Measurements from ENCODE around the gene MIOX. TPM values are rescaled to one million over a fixed set of nuclear protein-coding genes. Genes with fewer than 3 reads are reported as not detected.

MIOX gene
- total and polyA plus RNA-seq, 4 donors = 0.18 TPM; not detected in 3

DNA sequence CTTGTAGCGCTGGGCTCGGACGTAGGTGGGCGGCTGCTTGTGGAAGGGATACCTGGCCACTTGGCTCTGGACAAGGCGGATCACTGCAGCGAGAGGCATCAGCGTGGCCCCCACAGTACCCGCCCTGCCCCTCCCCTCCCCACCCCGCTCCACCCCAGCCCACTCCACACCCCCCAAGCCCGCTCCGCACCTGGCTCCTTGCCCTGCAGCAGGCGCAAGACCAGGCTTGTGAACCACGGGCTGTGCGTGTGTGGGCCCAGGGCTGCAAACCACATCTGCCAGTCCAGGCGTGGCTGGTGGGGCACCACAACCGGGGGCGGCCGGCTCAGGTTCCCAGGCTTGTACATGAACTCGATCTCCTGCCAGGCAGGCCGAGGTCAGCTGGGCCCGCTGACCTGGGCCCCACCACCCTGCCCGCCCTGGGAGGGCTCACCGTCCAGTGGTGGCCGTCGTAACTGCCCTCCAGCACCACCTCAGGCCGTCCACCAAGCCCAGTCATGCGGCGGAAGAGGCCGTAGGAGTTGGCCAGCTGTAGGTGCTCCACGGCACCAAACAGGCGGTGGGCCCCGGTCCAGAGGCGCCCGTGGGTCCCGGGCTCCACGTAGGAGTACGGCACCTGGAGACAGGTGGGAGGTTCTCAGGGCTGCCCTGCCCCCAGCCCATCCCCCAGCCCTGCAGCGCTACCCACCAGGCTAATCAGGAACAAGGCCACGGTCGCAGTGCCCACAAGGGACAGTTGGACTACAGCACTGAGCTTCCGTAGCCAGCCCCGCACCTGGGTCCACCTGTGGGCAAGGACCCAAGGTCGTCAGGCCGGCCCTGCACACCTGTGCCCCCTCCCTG, 17.9 kb downstream of the MIOX start:
- 93% methylated on average over 30 of the region's 44 CpGs for WGBS (ENCODE audit: insufficient coverage)

GRCh38 chr22:50505276-50505775, 18.7 kb downstream of the MIOX start:
- Histone ChIP-seq H3K4me1 (ENCODE audit: control insufficient read depth, insufficient read depth, low read length) (peaks cover 26% of the 10 kb centered on the region), H3K27me3 (ENCODE audit: control insufficient read depth, insufficient read depth, low read length) (no peaks in the 10 kb centered on the region), H3K36me3 (ENCODE audit: control insufficient read depth, insufficient read depth, low read length) (peaks cover 51% of the 10 kb centered on the region), H3K27ac (ENCODE audit: low read depth, low read length) (no peak overlapping the region), H3K4me3 (ENCODE audit: low read depth, low read length) (no peak overlapping the region), H3K9me3 (ENCODE audit: control insufficient read depth, insufficient read depth, low read length) (no peaks in the 10 kb centered on the region)
- no peak for DNase-seq (ENCODE audit: low read depth in 4 of 6, low spot score in 6 of 6)
- WGBS (ENCODE audit: insufficient coverage) = 95% methylated on average over 14 of the region's 14 CpGs

More for the DNA sequence above, 17.9 kb downstream of the MIOX start:
- no peak overlapping the region for H3K4me3 ChIP-seq (ENCODE audit: low read depth, low read length)
- H3K27ac ChIP-seq (ENCODE audit: low read depth, low read length) = no peak overlapping the region
- H3K36me3 ChIP-seq (ENCODE audit: control insufficient read depth, insufficient read depth, low read length) = peaks cover 51% of the 10 kb centered on the region
- H3K4me1 ChIP-seq (ENCODE audit: control insufficient read depth, insufficient read depth, low read length) = peaks cover 26% of the 10 kb centered on the region
- DNase-seq (ENCODE audit: low read depth in 4 of 6, low spot score in 6 of 6) = no peak
- no peaks in the 10 kb centered on the region for H3K9me3 ChIP-seq (ENCODE audit: control insufficient read depth, insufficient read depth, low read length)
- H3K27me3 ChIP-seq (ENCODE audit: control insufficient read depth, insufficient read depth, low read length) = no peaks in the 10 kb centered on the region

- no peak for DNase-seq (ENCODE audit: low read depth in 4 of 6, low spot score in 6 of 6)
- WGBS (ENCODE audit: insufficient coverage) = 91% methylated on average over 40 of the region's 41 CpGs
- Histone ChIP-seq H3K27me3 (ENCODE audit: control insufficient read depth, insufficient read depth, low read length) (no peaks in the 10 kb centered on the region), H3K27ac (ENCODE audit: low read depth, low read length) (no peak overlapping the region), H3K9me3 (ENCODE audit: control insufficient read depth, insufficient read depth, low read length) (no peaks in the 10 kb centered on the region), H3K4me1 (ENCODE audit: control insufficient read depth, insufficient read depth, low read length) (peaks cover 26% of the 10 kb centered on the region), H3K4me3 (ENCODE audit: low read depth, low read length) (no peak overlapping the region), H3K36me3 (ENCODE audit: control insufficient read depth, insufficient read depth, low read length) (peaks cover 54% of the 10 kb centered on the region)
Observed at GRCh38 chr22:50505776-50506610, 19.3 kb downstream of the MIOX start.

DNA sequence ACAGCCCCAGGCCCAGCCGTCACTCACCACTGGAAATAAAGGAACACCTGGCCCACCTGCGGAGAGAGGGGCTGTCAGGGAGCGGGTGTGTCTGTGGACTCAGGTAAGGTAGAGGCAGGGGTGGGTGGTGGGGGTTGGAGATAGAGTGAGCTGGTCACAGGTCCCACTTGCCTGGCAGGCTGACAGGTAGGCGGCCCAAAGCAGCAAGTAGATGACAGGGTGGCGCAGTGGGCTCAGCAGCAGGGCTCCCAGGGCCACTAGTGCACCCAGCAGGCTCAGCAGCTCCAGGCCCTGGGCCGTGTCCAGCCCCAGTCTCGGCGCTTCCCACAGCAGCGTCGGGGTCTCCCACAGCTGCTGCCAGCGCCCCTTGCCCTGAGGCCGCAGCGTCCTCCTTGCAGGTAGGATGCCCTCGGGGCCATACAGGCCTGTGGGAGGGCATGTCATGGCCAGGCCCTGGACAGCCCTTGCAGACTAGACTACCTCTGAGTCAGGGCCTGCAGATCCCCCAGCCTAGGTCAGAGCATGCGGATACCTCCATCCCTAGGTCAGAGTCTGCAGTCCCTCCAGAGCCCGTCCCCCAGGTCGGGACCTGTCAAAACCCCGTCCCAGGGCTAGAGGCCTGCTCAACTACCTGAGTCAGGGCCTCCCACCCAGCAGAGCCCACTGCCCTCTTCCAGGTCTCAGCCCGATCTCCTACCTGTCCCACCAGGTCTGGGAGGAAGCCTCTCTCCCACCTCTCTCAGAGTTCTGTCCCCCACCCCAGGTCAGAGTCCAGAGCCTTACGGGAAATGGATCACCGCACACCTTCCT, 20.2 kb downstream of the MIOX start:
- H3K4me3 ChIP-seq (ENCODE audit: low read depth, low read length) = peak overlapping the region; percentile 92
- DNase-seq (ENCODE audit: low read depth in 4 of 6, low spot score in 6 of 6) = peak in 1 of 6 donors; percentile 30
- no peaks in the 10 kb centered on the region for H3K27me3 ChIP-seq (ENCODE audit: control insufficient read depth, insufficient read depth, low read length)
- H3K4me1 ChIP-seq (ENCODE audit: control insufficient read depth, insufficient read depth, low read length) = peaks cover 26% of the 10 kb centered on the region
- WGBS (ENCODE audit: insufficient coverage) = 35% methylated on average over 20 of the region's 21 CpGs
- H3K36me3 ChIP-seq (ENCODE audit: control insufficient read depth, insufficient read depth, low read length) = peaks cover 59% of the 10 kb centered on the region
- no peaks in the 10 kb centered on the region for H3K9me3 ChIP-seq (ENCODE audit: control insufficient read depth, insufficient read depth, low read length)
- H3K27ac ChIP-seq (ENCODE audit: low read depth, low read length) = peak overlapping the region; percentile 76

GRCh38 chr22:50507421-50507990, 20.8 kb downstream of the MIOX start, which contains the start of gene LMF2:
Gene LMF2 (minus strand): TSS chr22:50507702. CDS start chr22:50507675, 27 bp downstream.
- Histone ChIP-seq H3K27me3 (ENCODE audit: control insufficient read depth, insufficient read depth, low read length) (no peaks in the 10 kb centered on the region), H3K36me3 (ENCODE audit: control insufficient read depth, insufficient read depth, low read length) (peaks cover 58% of the 10 kb centered on the region), H3K9me3 (ENCODE audit: control insufficient read depth, insufficient read depth, low read length) (no peaks in the 10 kb centered on the region), H3K4me1 (ENCODE audit: control insufficient read depth, insufficient read depth, low read length) (peaks cover 22% of the 10 kb centered on the region), H3K4me3 (ENCODE audit: low read depth, low read length) (peak within 1 kb of the TSS; percentile 92), H3K27ac (ENCODE audit: low read depth, low read length) (peak within 1 kb of the TSS; percentile 87)
- WGBS (ENCODE audit: insufficient coverage) = 0% methylated on average over 36 of the region's 62 CpGs
- DNase-seq (ENCODE audit: low read depth in 4 of 6, low spot score in 6 of 6) = no peak

GRCh38 chr22:50507991-50508884, 21.6 kb downstream of the MIOX start, which contains the start of gene NCAPH2:
Gene NCAPH2 (plus strand): TSS chr22:50508224. CDS start chr22:50508338, 114 bp downstream.
- Histone ChIP-seq H3K4me1 (ENCODE audit: control insufficient read depth, insufficient read depth, low read length) (peaks cover 16% of the 10 kb centered on the region), H3K27ac (ENCODE audit: low read depth, low read length) (peak within 1 kb of the TSS; percentile 87), H3K4me3 (ENCODE audit: low read depth, low read length) (peak within 1 kb of the TSS; percentile 92), H3K36me3 (ENCODE audit: control insufficient read depth, insufficient read depth, low read length) (peaks cover 55% of the 10 kb centered on the region), H3K27me3 (ENCODE audit: control insufficient read depth, insufficient read depth, low read length) (no peaks in the 10 kb centered on the region), H3K9me3 (ENCODE audit: control insufficient read depth, insufficient read depth, low read length) (no peaks in the 10 kb centered on the region)
- under 1% methylated on average over 61 of the region's 76 CpGs for whole genome bisulfite sequencing (ENCODE audit: insufficient coverage)
- DNase-seq (ENCODE audit: low read depth in 4 of 6, low spot score in 6 of 6) = peak; percentile 90 to 99 (median 97)

GRCh38 chr22:50508897-50509296, 22.2 kb downstream of the MIOX start:
- H3K4me3 ChIP-seq (ENCODE audit: low read depth, low read length) = peak overlapping the region; percentile 73
- 10% methylated on average over 3 of the region's 3 CpGs for WGBS (ENCODE audit: insufficient coverage)
- no peaks in the 10 kb centered on the region for H3K9me3 ChIP-seq (ENCODE audit: control insufficient read depth, insufficient read depth, low read length)

DNA sequence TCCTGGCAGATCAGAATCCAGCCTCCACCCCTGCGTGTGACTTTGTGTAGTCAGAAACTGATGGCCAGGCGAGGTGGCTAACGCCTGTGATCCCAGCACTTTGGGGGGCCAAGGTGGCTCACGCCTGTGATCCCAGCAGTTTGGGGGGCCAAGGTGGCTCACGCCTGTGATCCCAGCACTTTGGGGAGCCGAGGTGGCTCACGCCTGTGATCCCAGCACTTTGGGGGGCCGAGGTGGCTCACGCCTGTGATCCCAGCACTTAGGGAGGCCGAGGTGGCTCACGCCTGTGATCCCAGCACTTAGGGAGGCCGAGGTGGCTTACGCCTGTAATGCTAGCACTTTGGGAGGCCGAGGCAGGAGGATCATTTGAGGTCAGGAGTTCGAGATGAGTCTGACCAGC, 26.5 kb downstream of the MIOX start:
- Histone ChIP-seq H3K27ac (ENCODE audit: low read depth, low read length) (no peak overlapping the region), H3K9me3 (ENCODE audit: control insufficient read depth, insufficient read depth, low read length) (no peaks in the 10 kb centered on the region), H3K4me1 (ENCODE audit: control insufficient read depth, insufficient read depth, low read length) (no peaks in the 10 kb centered on the region), H3K36me3 (ENCODE audit: control insufficient read depth, insufficient read depth, low read length) (peaks cover 55% of the 10 kb centered on the region), H3K27me3 (ENCODE audit: control insufficient read depth, insufficient read depth, low read length) (no peaks in the 10 kb centered on the region), H3K4me3 (ENCODE audit: low read depth, low read length) (no peak overlapping the region)
- no peak for DNase-seq (ENCODE audit: low read depth in 4 of 6, low spot score in 6 of 6)
- WGBS (ENCODE audit: insufficient coverage) = 98% methylated on average over 15 of the region's 15 CpGs

More at GRCh38 chr22:50508897-50509296, 22.2 kb downstream of the MIOX start:
- Histone ChIP-seq H3K4me1 (ENCODE audit: control insufficient read depth, insufficient read depth, low read length) (peaks cover 16% of the 10 kb centered on the region), H3K36me3 (ENCODE audit: control insufficient read depth, insufficient read depth, low read length) (peaks cover 50% of the 10 kb centered on the region), H3K27me3 (ENCODE audit: control insufficient read depth, insufficient read depth, low read length) (no peaks in the 10 kb centered on the region), H3K27ac (ENCODE audit: low read depth, low read length) (peak overlapping the region; percentile 87)
- DNase-seq (ENCODE audit: low read depth in 4 of 6, low spot score in 6 of 6) = no peak

All from spinal cord (tissue), 10 donors.